ENCODE measurements around the gene GALNT15. TPM values are rescaled to one million over a fixed set of nuclear protein-coding genes. Genes with fewer than 3 reads are reported as not detected.

Gene GALNT15
- total and polyA plus RNA-seq, 8 donors, result 4.2 to 133 (median 25.3) TPM

- no peaks in the 10 kb centered on the region for H3K4me1 ChIP-seq
- intact Hi-C loops (cut with DNase I; ENCODE audit: low total_unique reads), result no loop called here
- no peak for TF ChIP-seq POLR2A (IDR thresholded peaks at IDR 0.05)
- TF ChIP-seq POLR2AphosphoS5 (IDR thresholded peaks at IDR 0.05), result no peak
- no peak for TF ChIP-seq EP300 (IDR thresholded peaks at IDR 0.05)
These were observed 106.2 kb downstream of the GALNT15 start for GRCh38 chr3:16280671-16281070.

More at GRCh38 chr3:16280671-16281070, 106.2 kb downstream of the GALNT15 start:
- no peak overlapping the region for H3K27ac ChIP-seq
- H3K27me3 ChIP-seq, result no peaks in the 10 kb centered on the region
- peaks cover 3 to 59% (median 42%) of the 10 kb centered on the region in 4 donors for H3K36me3 ChIP-seq
- no peaks in the 10 kb centered on the region for H3K9me3 ChIP-seq
- H3K4me3 ChIP-seq, result no peak overlapping the region
- DNase-seq, result no peak
- 86 to 97% (median 94%) methylated on average over 2 of the region's 2 CpGs for WGBS, 5 donors

Other genes starting within 250 kb of the GALNT15 start
- gene DPH3, start 90.3 kb downstream of the GALNT15 start, total RNA-seq, result 10 to 100 TPM in 3 of 5 donors, 1 to 10 TPM in 2; 4.7 to 19.6 (median 16.7) TPM
- gene DPH3, start 90.3 kb downstream of the GALNT15 start, polyA plus RNA-seq, result 10 to 100 TPM in 2 of 3 donors, 1 to 10 TPM in 1; 9.4 to 21.2 (median 19.7) TPM
- gene OXNAD1, start 90.5 kb downstream of the GALNT15 start, total RNA-seq, result 10 to 100 TPM in 2 of 5 donors, 1 to 10 TPM in 3; 6.7 to 51.3 (median 7.8) TPM
- gene OXNAD1, start 90.5 kb downstream of the GALNT15 start, polyA plus RNA-seq, result 10 to 100 TPM in 1 of 3 donors, 1 to 10 TPM in 2; 5.5 to 10.7 (median 7.4) TPM

Measured in stomach (tissue), 9 donors.